Hepatic stellate cell (primary cell): ENCODE measurements around the gene LRTM2.
"Not testable (repeated sequence)": the region's sequence is repeated elsewhere in the genome, so short reads cannot be mapped to it uniquely, and the experiment has no call there.

Experiments used
- DNase-seq: peaks from one replicate; pipeline ENCODE4 v3.0.0; 2011; ENCODE audit warnings: low spot score

Gene LRTM2

DNA sequence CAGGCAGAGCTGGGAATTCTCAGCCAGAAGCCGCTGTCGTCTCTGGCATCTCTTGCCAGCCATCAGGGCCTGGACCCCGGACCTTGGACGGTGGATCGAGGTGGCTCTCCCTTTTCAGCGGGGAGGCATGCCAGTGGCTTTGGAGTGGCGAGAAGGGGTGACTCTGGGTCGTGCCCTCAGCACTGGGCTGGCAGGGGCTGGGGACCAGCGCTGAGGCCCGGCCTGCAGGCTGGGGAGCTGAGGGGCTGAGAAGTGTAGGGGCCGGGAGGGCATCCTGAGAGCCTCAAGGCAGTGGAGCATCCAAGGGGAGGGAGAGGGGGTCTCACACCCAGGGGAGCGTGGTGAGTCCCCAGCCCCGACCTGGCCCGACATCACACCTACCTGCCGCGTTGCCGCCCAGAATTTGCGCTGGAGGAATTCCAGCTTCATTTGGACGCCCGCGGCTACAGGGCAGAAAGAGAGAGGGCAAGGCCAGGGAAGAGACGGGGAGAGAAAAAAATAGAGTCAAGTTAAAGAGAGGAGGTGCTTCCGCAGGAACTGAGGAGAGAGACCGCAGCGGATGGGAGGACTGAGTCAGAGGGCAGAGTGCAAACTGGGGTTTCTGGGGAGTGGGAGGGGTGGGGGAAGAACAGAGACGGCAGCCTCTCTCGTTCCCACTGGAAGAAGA lies 9.0 kb upstream of the LRTM2 start:
- peak; percentile 55 for DNase-seq

DNA sequence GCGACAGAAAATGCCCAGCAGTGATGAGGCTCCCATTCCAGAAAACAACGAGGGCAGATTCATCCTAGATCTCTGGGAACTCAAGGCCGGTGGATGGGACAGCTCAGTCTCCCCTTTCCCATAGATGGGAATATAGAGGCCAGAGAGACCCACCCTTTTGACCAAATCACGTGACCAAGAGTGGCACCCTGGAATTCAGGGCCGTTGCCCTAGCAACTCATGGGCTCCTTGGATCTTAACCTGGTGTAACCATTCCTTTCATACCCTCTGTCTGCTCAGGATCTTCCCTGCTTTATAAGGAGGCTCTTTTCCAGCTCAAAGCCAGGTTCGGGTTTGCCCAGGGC lies 8.4 kb upstream of the LRTM2 start:
- DNase-seq: no peak

DNA sequence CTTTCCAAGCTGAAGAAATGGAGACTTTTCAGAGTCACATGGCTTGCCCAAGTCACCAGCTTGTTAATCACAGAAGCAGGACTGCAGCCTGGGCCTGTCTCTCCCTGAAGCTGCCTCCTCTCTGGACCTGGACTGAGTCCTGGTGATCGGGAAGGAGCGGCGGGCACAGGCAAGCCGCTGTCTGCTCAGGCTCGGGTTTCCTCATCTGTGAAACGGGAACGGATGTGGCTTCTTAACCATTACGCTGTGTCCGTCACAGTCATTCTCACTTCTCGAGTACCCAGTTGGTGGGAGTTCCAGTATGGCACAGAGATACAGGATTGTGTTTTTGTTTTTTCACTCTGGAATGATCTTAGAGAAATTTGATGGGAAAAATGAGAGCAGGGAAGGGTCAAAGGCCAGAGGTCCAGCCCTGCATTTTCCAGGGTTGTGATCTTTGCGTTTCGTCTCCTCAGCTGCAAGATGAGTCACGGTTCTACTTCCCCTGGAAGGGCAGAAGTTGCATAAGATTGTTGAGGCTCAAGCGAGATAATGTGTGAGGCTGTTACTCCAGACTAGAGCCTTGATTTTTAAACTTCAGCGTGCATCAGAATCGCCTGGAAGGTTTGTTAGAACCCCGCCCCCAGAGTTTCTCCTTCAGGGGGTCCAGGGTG lies 7.6 kb upstream of the LRTM2 start:
- peak; percentile 58 for DNase-seq

DNA sequence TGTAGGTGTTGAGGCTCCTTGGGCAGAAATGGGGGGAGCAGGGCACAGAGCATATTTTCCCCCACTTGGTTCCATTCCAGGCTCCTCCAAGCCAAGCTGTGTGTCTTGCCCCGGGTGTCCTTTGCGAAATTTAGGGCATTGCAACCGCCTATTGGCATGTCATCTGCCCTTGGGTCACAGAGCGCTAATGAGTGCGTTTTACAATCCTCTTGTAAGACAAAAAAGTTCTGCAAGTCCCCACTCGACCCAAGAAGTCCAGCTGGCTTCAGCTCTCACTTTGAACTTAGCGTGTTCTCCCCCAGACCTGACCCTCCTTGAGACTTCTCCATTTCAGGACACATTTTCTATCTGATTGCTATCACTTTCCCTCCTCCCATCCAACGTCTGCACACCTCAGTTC lies 6.1 kb upstream of the LRTM2 start:
- no peak for DNase-seq

DNA sequence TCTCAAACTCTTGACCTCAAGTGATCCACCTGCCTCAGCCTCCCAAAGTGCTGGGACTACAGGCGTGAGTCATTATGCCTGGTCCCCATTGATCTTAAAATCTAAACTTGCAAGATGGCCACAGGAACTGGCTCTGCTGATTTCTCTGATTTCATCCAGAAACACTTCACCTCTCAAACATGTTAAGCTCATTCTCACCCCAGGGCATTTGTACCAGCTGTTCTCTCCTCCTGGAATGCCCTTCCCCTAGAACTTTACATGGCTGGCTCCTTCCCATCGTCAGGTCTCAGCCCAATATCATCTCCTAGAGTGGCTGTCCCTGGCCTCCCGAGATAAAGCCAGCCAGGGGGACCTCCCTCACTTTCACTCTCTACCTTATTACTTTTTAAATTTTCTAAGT lies 5.3 kb upstream of the LRTM2 start:
- DNase-seq: no peak

DNA sequence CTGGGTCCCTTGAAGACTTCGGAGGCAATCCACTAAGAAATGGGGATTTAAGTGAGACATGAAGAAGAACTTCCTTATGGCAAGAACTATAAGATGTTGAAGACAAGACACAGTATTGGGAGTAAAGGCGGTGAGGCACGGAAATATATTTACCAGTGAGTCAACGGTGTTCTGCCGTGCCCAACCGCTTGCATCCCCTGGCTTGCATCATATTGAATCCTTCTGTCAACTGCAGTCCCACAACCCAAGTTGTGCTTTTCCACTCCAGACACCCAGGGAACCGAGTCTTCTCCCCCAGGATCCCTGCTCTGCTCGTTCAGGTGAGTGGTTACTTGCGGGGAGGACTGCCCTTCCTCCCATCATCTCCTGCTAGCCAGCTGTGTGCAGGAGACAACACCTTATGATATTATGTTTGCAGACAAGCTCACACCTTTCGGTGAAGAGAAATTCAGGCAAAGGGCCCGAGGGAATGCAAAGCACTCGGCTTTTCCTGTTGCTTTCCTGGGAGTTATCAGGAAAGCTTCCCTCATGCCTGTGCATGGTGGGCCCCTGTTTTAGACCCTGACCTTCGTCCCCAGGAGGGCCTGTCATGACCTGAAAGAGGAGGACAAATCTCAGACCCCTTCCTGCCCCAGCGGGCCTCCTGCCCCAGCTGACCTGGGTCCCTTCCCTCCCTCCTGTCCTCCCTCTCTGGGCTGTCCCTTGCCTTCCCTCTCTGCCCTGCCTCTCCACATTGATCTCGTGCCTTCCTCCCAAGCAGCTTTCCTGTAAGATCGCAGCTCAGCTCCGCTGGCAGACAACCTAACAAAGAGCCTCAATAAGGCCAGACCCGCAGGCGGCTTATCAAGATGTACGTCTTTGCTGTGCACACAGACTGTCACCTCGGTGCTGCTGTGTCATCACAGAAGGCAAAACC lies 4.3 kb upstream of the LRTM2 start:
- DNase-seq: no peak

DNA sequence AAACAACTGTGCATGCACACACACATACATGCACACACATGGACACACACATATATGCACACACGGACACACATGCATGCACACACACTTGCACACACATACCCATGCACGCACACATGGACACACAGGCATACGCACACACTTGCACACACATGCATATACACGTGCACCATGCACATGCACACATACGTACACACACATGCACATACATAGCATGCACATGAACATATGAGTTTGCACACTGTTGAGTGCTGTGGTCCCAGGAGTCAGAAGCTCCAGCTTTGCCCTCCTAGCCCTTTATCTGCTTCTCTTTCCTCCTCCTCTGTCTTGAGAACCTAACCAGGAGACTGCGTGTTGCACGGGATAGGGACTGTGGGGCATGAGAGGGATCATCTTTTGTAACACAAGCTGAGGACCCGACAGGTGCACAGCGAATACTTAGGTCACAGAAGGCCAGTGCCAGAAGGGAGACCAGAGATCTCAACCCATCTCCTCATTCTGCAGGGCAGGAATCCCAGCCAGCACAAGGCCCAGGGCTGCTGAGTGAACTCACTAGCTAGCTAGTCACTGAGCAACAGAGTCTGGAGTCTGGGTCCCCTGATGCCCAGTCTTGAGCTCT lies 3.5 kb upstream of the LRTM2 start:
- no peak for DNase-seq

DNA sequence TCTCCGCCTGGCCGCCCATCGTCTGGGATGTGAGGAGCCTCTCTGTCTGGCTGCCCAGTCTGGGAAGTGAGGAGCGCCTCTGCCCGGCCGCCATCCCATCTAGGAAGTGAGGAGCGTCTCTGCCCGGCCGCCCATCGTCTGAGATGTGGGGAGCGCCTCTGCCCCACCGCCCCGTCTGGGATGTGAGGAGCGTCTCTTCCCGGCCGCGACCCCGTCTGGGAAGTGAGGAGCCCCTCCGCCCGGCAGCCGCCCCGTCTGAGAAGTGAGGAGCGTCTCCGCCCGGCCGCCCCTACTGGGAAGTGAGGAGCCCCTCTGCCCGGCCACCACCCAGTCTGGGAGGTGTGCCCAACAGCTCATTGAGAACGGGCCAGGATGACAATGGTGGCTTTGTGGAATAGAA lies 2.4 kb upstream of the LRTM2 start:
- DNase-seq: not testable (repeated sequence)

DNA sequence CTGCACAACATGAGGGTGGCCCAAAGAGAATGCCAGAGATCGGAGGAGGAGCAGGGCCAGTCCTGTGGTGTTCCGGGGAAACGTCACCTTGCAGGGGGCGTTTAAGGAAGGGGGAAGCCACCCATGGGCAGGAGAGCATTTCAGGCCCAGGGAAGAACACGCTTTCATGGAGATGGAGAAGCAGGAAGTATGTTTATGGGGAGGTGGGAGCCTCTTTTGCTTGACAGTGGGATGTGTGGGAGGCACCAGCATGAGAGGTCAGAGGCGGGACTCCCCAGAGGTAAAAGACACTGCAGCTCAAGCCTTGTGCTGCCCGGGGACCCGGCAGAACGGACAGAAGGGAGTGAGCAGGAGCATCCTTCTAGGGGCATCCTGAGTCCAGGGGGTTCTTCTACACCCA lies 1.3 kb upstream of the LRTM2 start:
- no peak for DNase-seq

DNA sequence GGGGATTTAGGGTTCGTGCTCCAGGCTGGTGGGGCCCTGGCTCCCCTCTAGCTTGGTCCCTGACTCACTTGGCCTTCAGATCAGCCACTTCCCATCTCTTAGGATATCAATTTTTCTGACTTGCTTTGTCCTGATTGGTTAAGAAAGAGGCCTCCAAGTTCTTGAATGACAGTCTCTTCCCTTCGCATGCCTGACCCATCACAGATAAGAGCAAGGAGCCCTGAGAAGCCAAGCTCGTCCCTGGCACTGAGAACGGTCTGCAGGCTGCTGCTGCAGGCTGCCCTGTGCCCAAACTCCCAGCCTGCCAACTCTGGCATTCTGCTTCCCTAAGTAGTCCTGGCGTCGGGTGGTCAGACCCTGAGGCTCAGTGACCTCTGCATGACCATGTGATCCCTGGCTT lies 794 bp upstream of the LRTM2 start:
- DNase-seq: no peak

DNA sequence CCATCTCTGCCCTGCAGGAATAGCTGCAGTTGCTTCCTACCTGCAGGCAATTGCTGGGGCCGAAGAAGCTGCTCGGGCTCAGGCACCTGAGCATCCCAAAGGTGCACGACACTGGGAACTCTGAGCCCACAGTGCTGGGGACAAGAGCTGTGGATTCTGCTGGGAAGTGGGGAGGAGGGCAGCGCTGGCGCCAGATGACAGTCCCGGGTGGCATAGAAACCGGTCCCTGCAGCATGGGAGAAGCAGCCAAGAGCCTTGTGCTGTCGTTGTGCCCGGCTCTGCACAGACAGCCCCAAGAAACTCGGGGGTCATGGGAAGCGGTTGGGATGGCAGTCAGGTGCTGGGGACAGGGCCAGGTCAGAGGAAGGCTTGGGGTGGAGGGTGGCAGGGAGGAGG lies 529 bp downstream of the LRTM2 start:
- no peak for DNase-seq

DNA sequence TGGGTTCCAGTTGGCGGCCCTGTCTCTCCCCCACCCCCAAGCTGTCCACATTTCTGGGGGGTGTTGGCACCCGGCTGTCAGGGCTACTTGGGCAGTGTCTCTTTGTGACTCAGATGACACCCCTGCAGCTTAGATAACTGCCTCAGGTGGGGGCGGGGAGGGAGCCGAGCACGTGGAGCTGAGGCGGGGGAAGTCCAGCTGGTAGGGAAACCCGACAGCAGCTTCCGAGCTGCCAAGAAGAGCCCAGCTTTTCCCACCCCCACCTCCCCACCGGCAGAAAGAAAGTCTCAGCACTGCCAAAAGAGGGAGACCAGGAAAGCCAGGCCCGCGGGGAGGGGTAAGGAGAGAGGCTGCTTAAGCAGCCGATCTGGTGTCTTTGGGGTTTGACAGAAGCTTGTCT lies 1.4 kb downstream of the LRTM2 start:
- no peak for DNase-seq

DNA sequence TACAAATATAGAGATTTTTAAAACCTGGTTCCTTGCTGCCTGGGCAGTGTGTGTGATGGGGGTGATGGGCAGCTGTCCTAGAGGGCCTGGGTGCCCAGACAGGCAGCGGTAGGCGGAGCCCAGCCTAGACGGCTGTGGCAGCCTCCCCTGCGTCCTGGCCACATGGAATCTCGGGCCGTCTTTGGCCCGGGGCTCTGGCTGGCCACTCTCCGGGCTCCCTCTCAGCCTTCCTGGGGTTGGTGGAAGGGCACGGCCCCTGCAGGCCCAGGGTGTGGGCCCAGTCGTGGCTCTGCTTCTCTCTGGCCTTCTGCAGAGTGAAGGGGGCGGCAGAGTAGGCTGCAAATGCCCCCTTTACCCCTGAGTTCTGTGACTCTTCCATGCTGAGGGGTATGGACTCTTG lies 2.3 kb downstream of the LRTM2 start:
- no peak for DNase-seq

DNA sequence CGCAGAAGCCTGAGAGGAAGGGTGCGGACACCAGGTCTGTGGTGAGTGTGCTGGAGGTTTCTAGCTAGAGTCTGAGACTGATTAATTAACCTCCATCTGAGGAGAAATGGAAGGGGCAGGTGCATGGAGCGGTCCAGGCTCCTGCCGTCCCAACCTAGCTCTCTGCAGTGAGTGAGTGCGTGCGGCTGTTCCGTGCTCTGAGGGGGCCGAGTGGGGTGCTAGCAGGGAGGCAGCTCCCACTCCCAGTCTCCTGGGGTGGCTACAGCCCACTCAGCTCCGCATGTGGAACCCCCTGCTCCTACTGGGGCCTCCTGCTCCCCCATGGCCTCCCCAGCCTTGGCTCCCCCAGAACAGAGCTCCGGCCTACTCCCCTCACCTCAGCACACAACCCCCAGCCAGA lies 2.9 kb downstream of the LRTM2 start:
- no peak for DNase-seq

DNA sequence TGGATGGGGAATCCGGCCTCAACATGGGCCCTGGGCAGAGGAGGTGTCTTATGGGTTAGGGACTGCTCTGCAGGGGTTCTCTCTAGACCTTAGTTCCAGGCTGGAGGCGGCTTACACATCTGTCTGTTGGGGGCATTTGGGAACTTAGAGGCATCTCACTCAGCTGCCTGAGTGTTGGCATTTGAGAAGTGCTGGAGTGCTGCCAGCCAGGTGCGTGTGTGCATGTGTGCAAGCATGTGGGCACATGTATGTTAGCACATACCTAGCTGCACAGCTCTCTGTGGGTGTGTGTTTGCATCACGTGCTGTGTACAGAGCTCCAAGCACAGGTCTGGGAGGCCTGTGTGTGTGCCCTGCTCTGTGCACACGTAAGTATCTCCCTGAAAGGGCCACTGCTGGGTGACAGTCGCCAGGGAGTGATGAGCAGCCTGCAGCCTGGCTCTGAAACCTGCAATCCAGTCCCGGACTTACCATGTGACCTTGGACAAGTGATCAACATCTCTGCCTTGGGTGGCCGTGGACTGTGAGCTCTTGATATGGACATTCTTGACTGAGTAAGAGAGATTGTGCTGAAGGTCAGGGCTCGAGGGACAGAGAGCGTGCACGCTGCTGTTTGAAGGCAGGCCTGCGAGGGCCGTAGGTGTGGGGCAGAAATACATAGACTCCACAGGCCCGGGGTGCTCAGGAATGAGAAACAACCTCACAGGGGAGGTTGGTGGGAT lies 5.2 kb downstream of the LRTM2 start:
- no peak for DNase-seq

DNA sequence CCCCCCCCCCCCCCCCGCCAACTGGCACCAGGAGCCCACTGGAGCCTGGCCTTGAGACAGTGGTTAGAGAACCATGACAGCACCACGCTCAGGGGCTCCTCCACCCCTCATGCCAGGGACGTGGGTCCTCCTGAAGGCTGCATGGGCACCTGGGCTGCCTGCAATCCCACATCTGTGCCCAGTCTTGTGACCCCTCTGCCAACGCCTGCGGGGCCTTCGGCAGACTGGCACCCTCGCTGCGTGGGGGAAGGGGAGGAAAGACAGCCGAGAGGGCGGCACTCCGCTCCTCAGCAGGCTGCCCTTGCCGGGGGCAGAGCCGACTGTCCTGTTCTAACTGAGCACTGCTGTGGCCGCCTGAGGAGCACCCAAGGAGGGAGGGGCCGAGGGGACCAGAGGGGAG lies 6.0 kb downstream of the LRTM2 start:
- no peak for DNase-seq

DNA sequence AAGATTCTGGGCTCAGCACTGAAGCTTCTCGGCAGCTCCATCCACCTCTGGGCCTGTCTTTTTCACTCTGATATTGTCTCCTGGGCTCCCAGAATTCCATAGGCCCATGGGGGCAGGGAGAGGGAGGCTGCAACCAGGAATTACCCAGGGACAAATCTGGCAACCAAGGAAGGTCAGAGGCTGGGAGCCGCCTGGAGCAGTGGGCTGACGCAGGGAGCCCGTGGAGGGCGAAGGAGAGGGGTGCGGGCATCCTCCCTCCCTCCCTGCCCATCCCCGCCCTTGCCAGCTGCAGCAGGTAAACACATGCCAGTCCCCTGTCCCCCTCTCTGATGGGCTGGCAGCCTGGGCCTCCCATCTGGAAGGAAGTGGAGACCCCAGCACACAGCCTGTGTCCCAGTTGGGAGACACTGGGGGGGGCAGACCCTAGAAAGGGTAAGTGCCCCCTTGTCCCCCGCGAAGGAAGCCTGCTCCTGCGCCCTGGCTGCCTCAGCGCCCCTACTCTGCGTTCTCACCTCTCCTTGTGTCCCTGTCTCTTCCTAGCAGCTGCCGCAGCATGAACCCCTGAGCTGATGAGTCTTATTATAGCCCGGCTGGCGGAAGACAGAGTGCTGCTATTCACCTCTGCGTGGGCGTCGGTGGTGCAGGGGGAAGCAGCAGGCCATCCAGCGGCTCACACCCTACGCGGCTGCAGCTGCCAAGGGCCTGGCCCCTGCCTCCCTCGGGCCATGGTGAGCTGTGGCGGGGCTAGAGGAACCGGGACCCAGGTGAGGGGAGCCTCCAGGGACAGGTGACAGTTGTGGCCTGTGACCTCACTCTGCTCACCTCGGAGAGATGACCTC lies 6.7 kb downstream of the LRTM2 start:
- no peak for DNase-seq

DNA sequence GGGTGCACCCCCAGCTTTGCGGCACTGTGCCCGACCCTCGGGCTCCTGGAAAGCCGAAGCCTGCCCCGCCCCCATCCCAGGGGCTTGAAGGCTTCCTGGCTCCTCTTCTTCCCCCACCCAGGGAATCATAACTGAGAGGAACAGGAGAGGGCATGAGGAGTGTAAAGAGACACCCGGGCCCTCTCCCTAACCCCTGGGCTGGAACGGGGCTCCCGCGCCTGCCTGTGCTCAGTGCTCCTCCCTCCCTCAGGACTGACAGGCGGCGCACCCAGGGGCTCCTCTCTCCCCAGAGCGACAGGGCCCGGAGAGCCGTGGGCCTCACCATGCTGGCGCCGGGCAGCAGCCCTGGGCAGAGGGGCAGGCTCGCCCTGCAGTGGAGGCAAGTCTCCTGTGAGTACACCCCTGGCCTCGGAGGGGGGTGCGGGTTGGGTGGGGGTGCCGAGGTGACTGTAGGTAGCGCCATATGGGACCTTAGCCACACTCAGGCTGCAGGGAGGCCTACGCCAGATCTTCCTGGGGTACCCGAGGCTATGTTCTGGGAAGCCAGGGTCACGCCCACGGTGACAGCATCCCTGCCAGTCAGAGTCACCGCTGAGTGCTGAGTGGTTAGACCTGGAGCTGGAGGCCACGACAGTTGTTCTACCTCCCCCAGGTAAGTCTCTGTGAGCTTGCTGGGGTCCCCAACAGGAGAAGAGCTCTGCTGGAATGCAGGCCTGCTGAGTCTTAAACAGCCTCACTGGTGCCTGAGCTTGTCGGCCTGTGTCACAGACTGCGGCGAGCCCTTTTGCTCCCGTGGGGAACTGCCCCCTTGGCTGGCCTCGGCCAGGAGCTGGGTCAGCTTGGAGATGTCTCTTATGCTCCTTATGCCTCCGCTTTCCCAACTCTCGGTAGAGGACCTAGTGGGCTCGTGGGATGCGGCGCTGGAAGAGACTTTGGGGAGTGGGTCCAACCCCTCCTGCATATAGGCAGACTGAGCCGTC lies 7.8 kb downstream of the LRTM2 start:
- DNase-seq: no peak

DNA sequence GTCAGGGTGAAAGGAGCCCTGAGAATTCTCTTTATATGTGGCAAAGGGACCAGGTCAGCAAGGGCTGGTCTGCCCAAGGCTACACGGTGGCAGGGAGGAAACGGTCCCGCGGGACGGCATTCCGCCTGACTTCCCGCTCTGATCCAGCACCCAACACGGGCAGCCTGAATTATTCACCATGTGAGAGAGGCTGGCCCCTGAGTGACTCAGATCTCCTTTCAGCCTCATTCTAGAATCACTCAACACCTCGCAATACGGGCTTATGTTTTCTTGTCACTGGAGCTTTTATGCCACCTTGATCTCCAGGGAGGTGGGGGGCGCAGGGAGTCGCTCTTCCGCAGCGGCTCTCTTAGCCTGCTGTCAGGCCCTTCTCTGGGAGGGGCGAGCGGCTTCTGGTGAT lies 8.5 kb downstream of the LRTM2 start:
- DNase-seq: no peak

DNA sequence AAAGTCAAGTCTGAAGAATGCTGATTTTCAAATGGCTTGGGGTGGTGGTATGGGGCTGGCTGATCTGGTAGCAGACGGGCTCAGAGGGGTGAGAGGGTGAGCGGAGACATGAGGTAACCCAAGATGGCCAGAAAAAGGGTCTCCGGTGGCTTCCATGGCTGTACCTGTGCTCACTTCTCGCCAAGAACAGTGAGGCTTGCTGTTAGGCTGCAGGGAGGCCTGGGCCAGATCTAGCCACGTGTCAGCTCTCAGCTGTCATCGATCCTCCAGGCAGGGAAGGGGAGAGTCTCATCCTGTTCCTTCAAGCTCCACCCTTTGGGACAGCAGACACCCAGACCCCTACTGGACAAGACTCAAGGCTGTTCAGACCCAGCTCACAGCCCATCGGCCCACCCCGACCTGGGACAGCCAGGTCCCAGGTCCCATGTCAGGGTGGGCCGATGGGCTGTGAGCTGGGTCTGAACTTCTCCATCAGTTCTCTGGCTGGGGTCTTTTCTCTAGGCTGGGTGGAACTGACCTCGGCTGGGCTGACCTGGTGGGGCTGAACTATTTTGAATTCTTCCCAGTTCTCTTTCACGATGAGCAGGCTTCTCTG lies 9.0 kb downstream of the LRTM2 start:
- no peak for DNase-seq
